ENCODE data around the gene NMT1. TPM values are rescaled to one million over a fixed set of nuclear protein-coding genes. Genes with fewer than 3 reads are reported as not detected.
A peak's percentile ranks its signal among the peaks of the same experiment; 100 is the strongest.

NMT1 gene
- polyA plus RNA-seq, 1 of the 3 experiments (the other 2 are of a cell fraction), result 30.1 TPM

DNA sequence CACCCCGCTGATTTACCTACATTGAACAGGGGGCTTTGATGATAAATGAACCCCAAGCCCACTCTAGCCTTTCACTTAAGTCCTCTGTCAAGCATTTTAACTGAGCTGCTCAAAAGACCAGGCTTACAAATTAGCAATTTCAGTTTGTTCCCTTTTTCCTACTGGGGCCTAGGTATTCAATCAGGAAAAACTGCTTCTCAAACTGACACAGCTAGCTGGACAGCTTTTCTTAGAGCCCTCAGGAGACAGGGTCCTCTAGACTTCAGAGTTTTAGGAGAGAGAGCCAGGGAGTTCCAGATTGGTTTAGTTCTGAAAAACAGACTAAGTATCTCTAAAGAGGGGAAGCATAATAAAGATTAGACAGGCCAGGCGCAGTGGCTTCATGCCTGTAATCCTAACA, 94.4 kb downstream of the NMT1 start:
- DNase-seq, result no peak
- H3K27ac ChIP-seq (ENCODE audit: low read depth in 2 of 2, low read length in 1 of 2), result peak overlapping the region in 1 of 2 experiments; percentile 11; a peak in 1 of 4 replicates
- H3K4me1 ChIP-seq (ENCODE audit: control insufficient read depth in 1 of 2, insufficient read depth in 2 of 2, low read depth in 1 of 2, low read length in 1 of 2), result peaks cover 15 to 22% of the 10 kb centered on the region in 2 experiments; a peak in 3 of 4 replicates
- H3K36me3 ChIP-seq (replicated peaks in 1 of 2; ENCODE audit: control insufficient read depth in 1 of 2, insufficient read depth in 2 of 2, low read length in 1 of 2), result peaks cover 0 to 18% of the 10 kb centered on the region in 2 experiments
- H3K9me2 ChIP-seq, result no peaks in the 10 kb centered on the region
- ChIA-PET POLR2A (no interaction called here), CTCF (interaction anchor here (1.0 to 9.7 kb wide), 5 partner anchors 16 to 81 kb away, joined by 3 to 96 read pairs (median 7); partner anchors contain the start of gene ACBD4)
- no peak for TF ChIP-seq TAF1 (IDR thresholded peaks at IDR 0.05; ENCODE audit: borderline replicate concordance, low read depth, low read length)
- TF ChIP-seq, protein P1, sequence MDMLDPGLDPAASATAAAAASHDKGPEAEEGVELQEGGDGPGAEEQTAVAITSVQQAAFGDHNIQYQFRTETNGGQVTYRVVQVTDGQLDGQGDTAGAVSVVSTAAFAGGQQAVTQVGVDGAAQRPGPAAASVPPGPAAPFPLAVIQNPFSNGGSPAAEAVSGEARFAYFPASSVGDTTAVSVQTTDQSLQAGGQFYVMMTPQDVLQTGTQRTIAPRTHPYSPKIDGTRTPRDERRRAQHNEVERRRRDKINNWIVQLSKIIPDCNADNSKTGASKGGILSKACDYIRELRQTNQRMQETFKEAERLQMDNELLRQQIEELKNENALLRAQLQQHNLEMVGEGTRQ (IDR thresholded peaks at IDR 0.05; ENCODE audit: borderline replicate concordance, low read depth, low read length), result no peak
- TF ChIP-seq, protein P2, sequence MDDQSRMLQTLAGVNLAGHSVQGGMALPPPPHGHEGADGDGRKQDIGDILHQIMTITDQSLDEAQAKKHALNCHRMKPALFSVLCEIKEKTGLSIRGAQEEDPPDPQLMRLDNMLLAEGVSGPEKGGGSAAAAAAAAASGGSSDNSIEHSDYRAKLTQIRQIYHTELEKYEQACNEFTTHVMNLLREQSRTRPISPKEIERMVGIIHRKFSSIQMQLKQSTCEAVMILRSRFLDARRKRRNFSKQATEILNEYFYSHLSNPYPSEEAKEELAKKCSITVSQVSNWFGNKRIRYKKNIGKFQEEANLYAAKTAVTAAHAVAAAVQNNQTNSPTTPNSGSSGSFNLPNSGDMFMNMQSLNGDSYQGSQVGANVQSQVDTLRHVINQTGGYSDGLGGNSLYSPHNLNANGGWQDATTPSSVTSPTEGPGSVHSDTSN (IDR thresholded peaks at IDR 0.05), result no peak
- H3F3A ChIP-seq (replicated peaks; ENCODE audit: insufficient read depth), result peaks cover 53% of the 10 kb centered on the region
- H3K9ac ChIP-seq, result no peak overlapping the region
- H3K9me3 ChIP-seq, result no peaks in the 10 kb centered on the region
- H3K4me3 ChIP-seq (ENCODE audit: low read depth in 2 of 2, low read length in 1 of 2), result no peak overlapping the region
- H3K4me2 ChIP-seq, result no peak overlapping the region
- peaks cover 14% of the 10 kb centered on the region for H4K20me1 ChIP-seq (ENCODE audit: insufficient read depth)
- no peaks in the 10 kb centered on the region for H3K27me3 ChIP-seq (ENCODE audit: insufficient read depth)
- peaks cover 99% of the 10 kb centered on the region for H3K79me2 ChIP-seq (ENCODE audit: insufficient read depth)
- 93% methylated on average over 2 of the region's 2 CpGs for WGBS (ENCODE audit: low lambda C conversion rate)
- H2AFZ ChIP-seq (ENCODE audit: low read depth), result no peak overlapping the region

DNA sequence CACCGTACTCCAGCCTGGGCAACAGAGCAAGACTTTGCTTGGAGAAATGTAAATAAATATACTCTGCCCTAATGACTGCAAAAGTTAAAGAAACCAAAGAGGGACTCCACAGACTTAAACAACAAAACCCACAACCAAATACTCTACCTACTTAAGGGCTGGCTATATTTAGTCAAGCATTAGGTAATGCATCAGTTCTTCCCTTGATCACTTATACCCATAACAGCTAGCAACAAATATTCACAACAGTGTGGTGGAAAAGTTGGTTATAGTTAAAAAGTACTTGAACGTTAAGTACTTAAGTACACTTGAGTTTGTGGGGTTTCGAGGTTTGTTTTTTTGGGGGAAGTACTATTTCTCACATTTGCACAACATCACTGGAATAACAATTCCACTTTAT, 95.1 kb downstream of the NMT1 start:
- CTCF ChIA-PET, result interaction anchor here (1.0 to 9.7 kb wide), 6 partner anchors 6 to 80 kb away, joined by 3 to 114 read pairs (median 8); partner anchors contain the start of genes ACBD4 and HEXIM1
- Histone ChIP-seq H3K9me2 (no peaks in the 10 kb centered on the region), H3K79me2 (ENCODE audit: insufficient read depth) (peaks cover 99% of the 10 kb centered on the region), H3K36me3 (replicated peaks in 1 of 2; ENCODE audit: control insufficient read depth in 1 of 2, insufficient read depth in 2 of 2, low read length in 1 of 2) (peaks cover 0 to 11% of the 10 kb centered on the region in 2 experiments), H3K27me3 (ENCODE audit: insufficient read depth) (no peaks in the 10 kb centered on the region), H2AFZ (ENCODE audit: low read depth) (no peak overlapping the region), H3K9me3 (no peaks in the 10 kb centered on the region), H3F3A (replicated peaks; ENCODE audit: insufficient read depth) (peaks cover 45% of the 10 kb centered on the region), H3K4me1 (ENCODE audit: control insufficient read depth in 1 of 2, insufficient read depth in 2 of 2, low read depth in 1 of 2, low read length in 1 of 2) (peaks cover 11 to 15% of the 10 kb centered on the region in 2 experiments; a peak in 3 of 4 replicates), H4K20me1 (ENCODE audit: insufficient read depth) (peaks cover 6% of the 10 kb centered on the region), H3K4me3 (ENCODE audit: low read depth in 2 of 2, low read length in 1 of 2) (no peak overlapping the region), H3K9ac (no peak overlapping the region), H3K27ac (ENCODE audit: low read depth in 2 of 2, low read length in 1 of 2) (no peak overlapping the region; a peak in 1 of 4 replicates), H3K4me2 (no peak overlapping the region)
- 95% methylated on average over 3 of the region's 3 CpGs for WGBS (ENCODE audit: low lambda C conversion rate)
- POLR2A ChIA-PET, result interaction anchor here (0.5 kb wide), 1 partner anchor 718 kb away, joined by 3 read pairs; no protein-coding TSS in a partner anchor
- no peak for DNase-seq
- TF ChIP-seq CHD2 (IDR thresholded peaks at IDR 0.05; ENCODE audit: low read length, partially characterized antibody), result no peak
- TF ChIP-seq TEAD4 (IDR thresholded peaks at IDR 0.05; ENCODE audit: borderline replicate concordance, insufficient read depth), result no peak
- TF ChIP-seq RXRA (IDR thresholded peaks at IDR 0.05; ENCODE audit: borderline replicate concordance, low read depth), result no peak
- no peak for TF ChIP-seq SIN3A (IDR thresholded peaks at IDR 0.05; ENCODE audit: borderline replicate concordance, low read depth, low read length)
- TF ChIP-seq NRF1 (IDR thresholded peaks at IDR 0.05; ENCODE audit: low read depth, low read length), result no peak
- TF ChIP-seq TCF12 (IDR thresholded peaks at IDR 0.05), result no peak
- TF ChIP-seq FOXJ3 (CRISPR knock-in tag; IDR thresholded peaks at IDR 0.05), result no peak
- TF ChIP-seq, protein P3, sequence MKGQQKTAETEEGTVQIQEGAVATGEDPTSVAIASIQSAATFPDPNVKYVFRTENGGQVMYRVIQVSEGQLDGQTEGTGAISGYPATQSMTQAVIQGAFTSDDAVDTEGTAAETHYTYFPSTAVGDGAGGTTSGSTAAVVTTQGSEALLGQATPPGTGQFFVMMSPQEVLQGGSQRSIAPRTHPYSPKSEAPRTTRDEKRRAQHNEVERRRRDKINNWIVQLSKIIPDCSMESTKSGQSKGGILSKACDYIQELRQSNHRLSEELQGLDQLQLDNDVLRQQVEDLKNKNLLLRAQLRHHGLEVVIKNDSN (IDR thresholded peaks at IDR 0.05; ENCODE audit: borderline replicate concordance, low read depth), result no peak

Small RNA genes within 50 kb of the gene (small RNA-seq; reads per million reads assigned to genes)
- gene MIR6784 (0 to 1.1 (median 0) reads per million in 7 experiments), gene RF00019 (0 reads per million in 7 experiments)

Other genes starting within 250 kb of the NMT1 start
- 15.2 and 15.6 TPM in 2 replicates for gene GJC1, start 231.0 kb upstream of the NMT1 start, polyA plus RNA-seq (2012; rRNA removed)
- not detected in 2 replicates for gene HIGD1B, start 213.4 kb upstream of the NMT1 start, polyA plus RNA-seq (2012; rRNA removed)
- gene EFTUD2, start 161.9 kb upstream of the NMT1 start, polyA plus RNA-seq (2012; rRNA removed), result 79.9 and 82.9 TPM in 2 replicates
- 0.48 and 0.71 TPM in 2 replicates for gene GFAP, start 145.8 kb upstream of the NMT1 start, polyA plus RNA-seq (2012; rRNA removed)
- 12.6 and 14.7 TPM in 2 replicates for gene KIF18B, start 113.5 kb upstream of the NMT1 start, polyA plus RNA-seq (2012; rRNA removed)
- 5.4 and 11.9 TPM in 2 replicates for gene C1QL1, start 93.0 kb upstream of the NMT1 start, polyA plus RNA-seq (2012; rRNA removed)
- 47.6 and 48.8 TPM in 2 replicates for gene DCAKD, start 9.7 kb upstream of the NMT1 start, polyA plus RNA-seq (2012; rRNA removed)
- gene PLCD3, start 71.2 kb downstream of the NMT1 start, polyA plus RNA-seq (2012; rRNA removed), result 51.7 and 59.7 TPM in 2 replicates
- 15.8 and 18.1 TPM in 2 replicates for gene ACBD4, start 74.4 kb downstream of the NMT1 start, polyA plus RNA-seq (2012; rRNA removed)
- gene HEXIM1, start 87.2 kb downstream of the NMT1 start, polyA plus RNA-seq (2012; rRNA removed), result 16.1 and 20.7 TPM in 2 replicates
- 8.4 and 9.3 TPM in 2 replicates for gene HEXIM2, start 100.6 kb downstream of the NMT1 start, polyA plus RNA-seq (2012; rRNA removed)
- 1.5 and 2.8 TPM in 2 replicates for gene FMNL1, start 160.6 kb downstream of the NMT1 start, polyA plus RNA-seq (2012; rRNA removed)
- 0.08 TPM in 1 of 2 replicates, not detected in the other for gene SPATA32, start 200.8 kb downstream of the NMT1 start, polyA plus RNA-seq (2012; rRNA removed)

Data from SK-N-SH (cell line).